Measurements from ENCODE around the gene LRMDA. TPM values are rescaled to one million over a fixed set of nuclear protein-coding genes. Genes with fewer than 3 reads are reported as not detected.
A peak's percentile ranks its signal among the peaks of the same experiment; 100 is the strongest.

Gene LRMDA
- total RNA-seq, 1 experiment from 2014 or later: 7.9 TPM

DNA sequence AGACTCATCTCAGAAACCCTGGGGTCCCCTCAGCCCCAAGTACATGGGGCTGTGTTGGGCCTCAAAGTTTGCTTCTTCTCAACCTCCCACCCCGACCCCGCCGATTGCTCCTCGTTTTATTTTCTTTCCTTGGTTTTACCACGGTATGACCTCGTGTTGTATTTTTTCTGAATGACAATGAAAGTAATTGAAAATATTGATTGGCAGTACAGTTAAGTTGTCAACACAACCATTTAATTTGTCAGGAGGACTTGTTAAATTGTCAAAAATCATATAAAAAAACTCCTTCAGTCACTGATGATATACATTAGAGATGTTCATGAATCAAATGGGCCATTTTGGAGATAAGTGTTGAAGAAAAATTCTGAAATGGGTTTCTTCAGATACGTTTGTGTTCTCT lies 520.7 kb downstream of the LRMDA start:
- DNase-seq (ENCODE audit: low read depth): no peak

DNA sequence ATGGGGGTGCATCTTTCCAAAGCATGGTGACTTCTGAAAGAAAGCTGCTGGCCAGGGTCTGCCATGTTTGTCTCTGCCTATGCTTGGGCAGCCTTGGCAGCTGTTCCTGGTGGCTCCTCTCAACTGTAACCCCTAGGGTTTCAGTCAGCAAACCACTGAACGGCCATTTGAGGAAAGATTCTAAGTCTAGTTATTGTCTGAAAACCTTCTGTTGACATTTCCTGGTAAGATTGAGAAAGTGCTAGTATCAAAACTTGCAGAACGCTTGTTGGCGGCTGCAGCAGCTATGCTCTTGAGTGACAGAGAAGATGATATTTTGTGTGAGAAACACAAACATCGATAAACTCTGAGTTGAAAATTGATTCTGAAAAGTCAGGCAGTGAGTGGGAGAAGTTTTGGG lies 523.1 kb downstream of the LRMDA start:
- no peak for DNase-seq (ENCODE audit: low read depth)

- no peak for DNase-seq (ENCODE audit: low read depth)
Observed at GRCh38 chr10:75955973-75956502, 524.6 kb downstream of the LRMDA start.

- DNase-seq (ENCODE audit: low read depth): no peak
Observed at GRCh38 chr10:75956624-75957023, 525.2 kb downstream of the LRMDA start.

GRCh38 chr10:75957314-75958120 lies 526.1 kb downstream of the LRMDA start:
- DNase-seq (ENCODE audit: low read depth): no peak

DNA sequence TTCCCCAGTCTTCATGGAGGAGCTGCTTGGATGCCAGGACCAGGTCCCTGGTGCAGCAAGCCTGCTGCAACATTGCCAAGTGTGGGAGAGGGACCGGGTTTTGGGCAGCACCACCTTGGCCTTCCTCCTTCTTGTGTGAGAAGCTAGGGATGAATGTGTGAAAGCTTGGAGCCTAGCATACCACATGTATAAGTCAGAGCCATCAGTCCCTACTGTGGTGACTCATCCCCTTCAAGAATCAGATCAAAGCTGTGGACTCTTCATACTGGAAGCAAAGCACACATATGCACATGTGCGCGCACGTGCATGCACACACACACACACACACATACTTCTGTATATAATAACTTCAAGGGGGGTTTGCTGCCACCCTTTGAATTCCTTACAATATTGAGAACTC lies 527.8 kb downstream of the LRMDA start:
- DNase-seq (ENCODE audit: low read depth): peak; percentile 95

DNA sequence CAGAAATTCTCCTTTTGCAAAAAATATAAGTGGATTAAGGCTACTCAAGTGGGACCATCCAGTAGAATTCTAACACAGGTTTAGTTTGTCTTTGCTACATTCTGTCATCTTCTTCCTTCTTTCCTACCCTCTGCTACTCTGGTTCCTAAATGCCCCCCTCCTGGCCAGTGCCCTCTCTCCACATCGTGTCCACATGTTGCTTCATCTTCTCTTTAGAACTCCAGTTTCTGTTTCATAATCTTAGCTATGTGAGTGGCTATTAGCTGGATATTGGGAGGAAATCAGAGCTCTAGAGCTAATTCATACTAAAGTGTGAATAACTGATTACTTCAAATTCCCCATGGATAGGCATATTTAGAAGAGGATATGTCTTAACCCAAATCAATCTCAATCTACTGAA lies 528.5 kb downstream of the LRMDA start:
- no peak for DNase-seq (ENCODE audit: low read depth)

DNA sequence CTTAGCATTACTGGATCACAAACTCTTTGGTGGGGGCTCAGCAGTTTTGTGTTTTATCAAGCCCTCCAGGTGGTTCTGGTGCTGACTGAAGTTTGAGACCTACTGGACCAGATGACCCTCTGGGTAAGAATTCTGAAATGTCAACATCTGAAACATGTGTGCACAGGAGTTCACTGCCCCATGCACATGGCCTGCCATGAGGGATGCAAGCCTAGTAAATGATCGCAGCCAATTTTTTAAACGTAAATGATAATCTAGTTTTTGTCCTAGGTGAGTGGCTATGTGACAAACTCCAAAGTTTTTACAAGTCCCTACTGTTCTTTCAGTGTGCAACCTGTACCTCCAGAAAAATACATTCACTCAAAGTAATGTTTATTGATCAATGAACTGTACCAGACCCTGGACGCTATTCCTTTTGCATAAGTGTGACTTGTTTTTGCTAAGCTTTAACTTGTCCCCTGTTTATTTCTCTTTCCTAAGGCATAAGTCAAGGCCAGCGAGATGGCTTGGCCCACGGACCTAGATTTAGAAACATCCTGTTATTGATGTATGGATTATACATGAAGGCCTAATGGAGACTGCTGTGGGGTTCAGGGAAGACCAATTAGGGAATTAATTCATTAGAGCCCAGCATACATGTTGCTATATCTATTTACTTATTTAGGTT lies 531.1 kb downstream of the LRMDA start:
- no peak for DNase-seq (ENCODE audit: low read depth)

GRCh38 chr10:75967491-75967890 lies 536.1 kb downstream of the LRMDA start:
- no peak for DNase-seq (ENCODE audit: low read depth)

DNA sequence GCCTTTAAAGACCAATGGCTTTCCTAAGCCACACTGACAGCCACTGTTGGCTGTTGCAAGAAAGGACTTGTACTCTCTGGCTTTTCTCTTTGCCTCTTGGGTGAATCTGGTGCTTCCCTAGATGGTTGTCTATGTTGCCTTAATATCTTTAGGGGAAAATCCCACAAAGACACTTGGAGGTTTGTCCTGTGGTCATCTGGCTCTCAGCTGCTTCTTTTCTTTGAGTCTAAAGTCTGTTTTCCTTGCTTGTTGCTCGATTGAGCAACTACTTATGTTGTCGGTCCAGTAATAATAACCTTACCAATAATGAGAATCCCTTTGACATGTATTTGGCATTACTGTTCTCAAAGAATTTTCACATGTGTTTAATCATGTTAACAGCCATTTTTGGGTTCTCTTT lies 537.6 kb downstream of the LRMDA start:
- DNase-seq (ENCODE audit: low read depth): no peak

GRCh38 chr10:75971402-75972211 lies 540.2 kb downstream of the LRMDA start:
- peak; percentile 81 for DNase-seq (ENCODE audit: low read depth)

GRCh38 chr10:75972491-75973276 lies 541.3 kb downstream of the LRMDA start:
- DNase-seq (ENCODE audit: low read depth): peak; percentile 69

DNA sequence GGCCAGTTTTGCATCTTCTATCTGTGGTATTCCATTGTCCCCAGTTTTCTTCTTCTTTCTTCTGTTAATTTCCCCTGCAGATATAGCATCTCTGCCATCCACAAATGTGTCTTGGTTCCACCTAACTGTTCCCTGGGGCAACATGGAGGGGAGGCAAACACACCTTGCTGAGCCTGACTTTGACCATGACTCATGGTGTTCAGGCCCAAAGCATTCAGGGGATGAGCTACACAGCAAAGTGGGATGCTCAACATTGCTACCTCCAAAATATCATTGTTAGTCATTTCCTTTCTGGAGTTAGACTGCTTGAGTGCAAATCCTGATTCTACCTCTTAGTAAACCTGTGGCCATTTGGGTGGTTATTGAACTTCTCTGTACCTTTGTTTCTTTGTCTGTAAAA lies 542.7 kb downstream of the LRMDA start:
- no peak for DNase-seq (ENCODE audit: low read depth)

GRCh38 chr10:75976681-75977080 lies 545.3 kb downstream of the LRMDA start:
- no peak for DNase-seq (ENCODE audit: low read depth)

DNA sequence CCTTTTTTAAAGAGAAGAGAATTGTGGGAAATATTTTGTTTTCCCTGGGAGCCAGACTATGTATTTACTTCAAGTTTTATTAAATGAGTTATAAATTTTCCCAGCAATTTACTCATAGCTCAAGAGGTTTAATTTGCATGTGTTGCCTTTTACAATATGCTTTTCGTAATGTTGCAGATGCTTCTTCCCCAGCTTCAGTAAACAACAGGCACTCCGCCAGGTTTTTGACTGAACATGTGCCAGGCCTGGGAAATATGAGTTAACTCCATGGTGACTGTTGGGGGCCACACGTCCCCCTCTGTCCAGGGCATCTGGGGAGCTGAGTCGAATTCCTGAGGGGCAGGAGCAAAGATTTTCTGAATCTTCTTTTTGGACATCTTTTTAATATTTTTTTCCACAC lies 545.7 kb downstream of the LRMDA start:
- DNase-seq (ENCODE audit: low read depth): no peak

DNA sequence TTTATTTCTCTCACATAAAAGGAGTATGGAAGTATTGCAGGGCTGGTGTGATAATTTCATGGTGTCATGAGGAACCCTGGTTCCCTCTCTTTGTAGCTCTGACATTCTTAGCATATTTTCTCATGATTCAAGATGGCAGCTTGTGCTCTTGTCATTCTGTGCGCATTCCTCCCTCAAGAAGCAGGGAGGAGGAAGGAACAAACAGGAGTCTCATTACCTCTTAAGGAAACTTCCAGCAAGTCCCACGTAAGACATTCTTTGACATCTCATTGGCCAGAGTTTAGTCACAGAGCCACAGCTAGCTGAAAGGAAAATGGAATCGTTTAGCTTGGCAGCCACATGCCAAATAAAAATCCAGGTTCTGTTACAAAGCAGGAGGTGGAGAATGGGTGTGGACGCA lies 546.8 kb downstream of the LRMDA start:
- DNase-seq (ENCODE audit: low read depth): no peak

- DNase-seq (ENCODE audit: low read depth): no peak
Observed at GRCh38 chr10:75980419-75981002, 549.1 kb downstream of the LRMDA start.

DNA sequence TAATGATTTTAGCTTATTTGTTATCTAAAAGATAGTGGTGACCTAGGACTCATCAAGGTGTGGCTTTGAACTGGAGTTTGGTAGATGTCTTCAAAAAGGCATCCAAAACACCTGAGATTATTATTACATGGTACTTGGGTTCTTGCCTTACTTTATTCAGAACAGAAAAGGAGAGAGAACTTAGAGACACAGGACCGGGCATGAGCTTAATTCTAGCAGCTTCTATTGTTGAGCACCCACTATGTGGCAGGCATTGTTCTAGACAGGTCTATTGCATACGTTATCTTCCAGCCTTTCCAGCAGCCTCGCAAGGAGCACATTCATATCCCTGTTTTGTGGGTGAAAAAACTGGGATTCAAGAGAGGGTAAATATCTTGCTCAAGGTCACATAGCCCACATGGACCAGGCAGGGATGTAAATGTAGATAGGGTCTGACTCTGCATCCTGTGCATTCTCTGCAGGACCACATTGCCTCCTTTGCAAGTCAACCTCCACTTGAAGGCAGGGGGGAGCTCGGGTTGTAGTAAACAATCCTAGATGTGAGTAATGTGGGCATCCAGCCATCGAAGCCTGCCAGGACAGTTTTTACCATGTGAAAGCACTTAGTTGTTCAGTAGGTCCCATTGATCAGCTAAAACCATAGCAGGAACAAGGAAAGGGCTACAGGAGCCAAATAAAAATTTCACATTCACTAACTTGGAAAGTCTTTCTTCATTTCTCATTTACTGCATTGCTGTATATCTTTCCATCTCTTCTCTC lies 551.4 kb downstream of the LRMDA start:
- DNase-seq (ENCODE audit: low read depth): peak; percentile 35

GRCh38 chr10:75984067-75984466 lies 552.6 kb downstream of the LRMDA start:
- DNase-seq (ENCODE audit: low read depth): no peak

GRCh38 chr10:75987616-75988015 lies 556.2 kb downstream of the LRMDA start:
- peak; percentile 53 for DNase-seq (ENCODE audit: low read depth)

Measured in RPMI7951 (cell line).